HS-5 (cell line): ENCODE measurements around the gene GCH1.
"Not testable (repeated sequence)": the region's sequence is repeated elsewhere in the genome, so short reads cannot be mapped to it uniquely, and the experiment has no call there.

Experiments
- DNase-seq: peaks from one replicate; pipeline ENCODE4 v3.0.0-alpha.2; 2012; ENCODE audit warnings: low read depth

Gene GCH1

GRCh38 chr14:54902521-54903420 lies at the start of gene GCH1:
Gene GCH1, minus strand, starts transcription at chr14:54902826. Its CDS starts 163 bp downstream, at chr14:54902663.
- DNase-seq: no peak

- no peak for DNase-seq
Measured at GRCh38 chr14:54947230-54947629, 44.6 kb upstream of the GCH1 start.

DNA sequence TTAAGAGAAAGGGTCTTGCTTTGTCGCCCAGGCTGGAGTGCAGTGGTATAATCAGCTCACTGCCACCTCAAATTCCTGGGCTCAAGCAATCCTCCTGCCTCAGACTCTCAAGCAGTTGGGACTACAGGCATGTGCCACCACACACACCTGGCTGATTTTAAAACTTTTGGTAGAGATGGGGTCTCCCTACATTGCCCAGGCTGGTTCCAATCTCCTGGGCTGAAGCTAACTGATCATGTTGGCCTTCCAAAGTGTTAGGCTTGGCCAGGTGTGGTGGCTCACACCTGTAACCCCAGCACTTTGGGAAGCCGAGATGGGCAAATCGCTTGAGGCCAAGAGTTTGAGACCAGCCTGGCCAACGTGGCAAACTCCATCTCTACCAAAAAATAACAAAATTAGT lies 43.9 kb upstream of the GCH1 start:
- DNase-seq: no peak

GRCh38 chr14:54944737-54945391 lies 42.2 kb upstream of the GCH1 start:
- DNase-seq: no peak

DNA sequence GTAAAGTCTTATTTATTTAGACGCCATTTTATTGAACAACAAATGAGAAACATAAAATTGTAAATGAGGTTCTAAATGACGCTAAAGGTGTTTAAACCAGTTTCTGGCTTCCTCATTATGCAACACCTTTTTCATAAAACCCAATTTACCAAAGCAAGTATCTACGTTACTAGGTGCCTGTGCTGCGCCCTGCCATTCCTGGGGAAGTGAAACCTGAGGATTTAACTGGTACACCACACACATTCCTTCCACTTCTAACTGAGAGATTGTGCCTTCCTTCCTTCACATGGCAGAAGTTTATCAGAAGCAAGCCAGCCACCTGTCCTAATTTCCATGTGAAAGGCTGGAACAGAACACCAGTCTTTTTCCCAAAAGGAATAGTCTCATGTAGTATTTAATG lies 40.3 kb upstream of the GCH1 start:
- DNase-seq: no peak

DNA sequence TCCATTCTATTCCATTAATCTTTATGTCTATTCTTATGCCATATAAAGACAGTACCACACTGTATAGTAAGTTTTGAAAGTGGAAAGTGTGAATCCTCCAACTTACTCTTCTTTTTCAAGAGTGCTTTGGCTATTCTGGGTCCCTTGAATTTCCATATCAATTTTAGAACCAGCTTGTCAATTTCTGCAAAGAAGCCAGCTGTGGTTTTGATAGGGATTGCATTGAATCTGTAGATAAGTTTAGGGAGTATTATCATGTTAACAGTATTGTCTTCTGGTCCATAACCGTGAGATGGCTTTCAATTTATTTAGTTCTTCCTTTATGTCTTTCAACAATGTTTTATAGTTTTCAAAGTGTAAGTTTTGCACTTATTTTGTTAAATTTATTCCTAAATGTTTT lies 34.2 kb upstream of the GCH1 start:
- no peak for DNase-seq

- DNase-seq: peak; percentile 29
Measured at GRCh38 chr14:54935958-54936357, 33.3 kb upstream of the GCH1 start.

GRCh38 chr14:54935100-54935499 lies 32.5 kb upstream of the GCH1 start:
- DNase-seq: no peak

DNA sequence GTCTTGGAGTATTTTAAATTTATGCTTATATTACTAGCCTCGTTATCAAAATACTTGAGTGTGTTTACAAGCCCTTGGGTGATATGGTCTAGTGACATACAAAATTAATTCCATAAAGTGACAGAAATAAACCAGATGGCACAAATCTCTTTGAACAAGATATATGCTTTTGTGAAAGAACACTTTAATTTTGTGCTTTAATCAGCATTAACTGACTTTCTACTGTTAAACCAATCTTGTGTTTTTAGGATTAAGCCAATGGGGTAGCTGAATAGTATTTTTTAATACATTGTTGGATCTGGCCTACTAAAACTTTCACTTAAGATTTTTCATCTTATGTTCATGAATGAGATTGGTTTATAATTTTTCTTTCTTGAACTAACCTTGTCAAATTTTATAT lies 30.4 kb upstream of the GCH1 start:
- DNase-seq: no peak

DNA sequence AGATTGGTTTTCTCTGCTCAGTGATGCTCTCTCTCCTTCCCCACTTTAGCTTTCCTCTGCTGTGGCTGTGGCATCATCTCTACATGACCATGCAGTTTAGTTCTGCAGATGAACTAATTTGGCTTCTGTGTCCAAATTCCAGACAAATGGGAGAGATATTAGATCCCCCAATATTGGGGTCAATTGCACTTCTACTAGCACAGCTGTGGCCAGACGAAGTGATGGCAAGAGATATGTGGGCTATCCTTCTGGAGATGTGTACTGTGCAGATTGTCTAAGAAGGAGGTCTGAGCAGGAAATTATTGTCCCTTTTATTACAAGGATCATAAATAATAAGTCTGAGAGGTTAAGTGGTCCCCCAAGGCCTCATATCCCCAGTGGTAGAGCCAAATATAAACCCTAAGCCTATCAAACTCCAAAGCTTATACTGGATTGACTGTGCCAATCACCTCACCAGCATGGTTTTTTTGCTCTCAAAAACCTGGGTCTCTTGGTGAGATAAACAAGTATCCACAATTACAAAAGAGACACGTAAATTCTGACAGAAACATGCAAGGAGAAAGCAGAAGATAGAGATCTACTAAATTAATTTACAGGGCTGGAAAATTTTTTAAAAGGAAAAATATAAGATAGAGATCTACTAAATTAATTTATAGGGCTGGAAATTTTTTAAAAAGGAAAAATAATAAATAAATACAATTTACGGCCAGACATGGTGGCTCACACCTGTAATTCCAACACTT lies 29.1 kb upstream of the GCH1 start:
- no peak for DNase-seq

DNA sequence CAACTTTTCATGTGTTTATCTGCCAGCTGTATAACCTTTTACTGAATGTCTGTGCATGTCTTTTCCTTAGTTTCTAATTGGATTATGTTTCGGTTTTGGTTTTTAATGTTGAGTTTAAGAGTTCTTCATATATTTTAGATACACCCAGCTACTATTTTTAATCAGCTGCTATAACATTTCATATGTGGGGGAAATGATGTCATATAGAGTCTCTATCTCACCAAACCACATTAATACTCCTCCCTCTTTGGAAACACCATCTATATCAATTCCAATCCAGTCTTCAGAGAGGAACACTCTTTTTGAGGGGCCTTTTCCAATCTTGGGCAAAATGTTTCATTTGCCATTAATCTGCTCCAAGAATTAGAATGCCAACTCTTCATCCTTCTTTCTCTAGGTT lies 28.5 kb upstream of the GCH1 start:
- DNase-seq: no peak

GRCh38 chr14:54929556-54929955 lies 26.9 kb upstream of the GCH1 start:
- DNase-seq: no peak

DNA sequence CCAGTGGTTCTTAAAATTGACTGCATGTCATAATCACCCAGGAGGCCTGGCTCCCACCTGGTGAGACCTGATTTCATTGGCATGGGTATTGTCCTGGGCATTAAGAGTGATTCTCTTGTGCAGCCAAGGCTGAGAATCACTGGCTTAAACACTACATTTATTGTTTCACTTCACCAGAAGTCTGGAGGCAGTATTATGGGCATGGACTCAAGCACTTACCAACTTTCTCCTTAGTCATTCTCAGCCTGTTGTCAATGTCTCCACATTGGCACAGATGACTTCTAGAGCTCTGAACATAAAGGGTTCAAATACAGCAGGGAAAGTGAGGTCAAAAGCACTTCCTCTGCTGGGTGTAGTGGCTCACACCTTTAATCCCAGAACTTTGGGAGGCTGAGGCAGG lies 25.6 kb upstream of the GCH1 start:
- DNase-seq: no peak

- DNase-seq: no peak
Measured at GRCh38 chr14:54927551-54927950, 24.9 kb upstream of the GCH1 start.

GRCh38 chr14:54926570-54926969 lies 23.9 kb upstream of the GCH1 start:
- not testable (repeated sequence) for DNase-seq

GRCh38 chr14:54922598-54922997 lies 20.0 kb upstream of the GCH1 start:
- DNase-seq: no peak

DNA sequence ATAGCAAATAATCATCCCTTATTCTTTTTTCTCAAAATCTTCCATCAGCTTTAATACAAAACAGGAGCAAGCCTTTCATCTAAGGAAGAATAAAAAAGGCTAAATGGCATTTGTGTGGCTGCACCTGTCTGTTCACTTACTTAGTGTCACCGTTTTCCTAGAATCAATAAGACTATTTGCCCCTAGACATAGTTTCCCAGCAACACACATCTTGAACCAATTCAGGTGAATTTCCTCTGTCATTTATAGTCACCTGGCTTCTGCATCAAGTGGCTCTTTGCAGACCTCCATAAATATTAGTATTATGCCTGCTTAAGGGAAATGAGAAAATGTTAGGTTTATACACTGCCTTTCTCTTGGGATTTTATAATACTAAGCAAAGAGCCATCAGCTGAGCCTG lies 17.4 kb upstream of the GCH1 start:
- no peak for DNase-seq

DNA sequence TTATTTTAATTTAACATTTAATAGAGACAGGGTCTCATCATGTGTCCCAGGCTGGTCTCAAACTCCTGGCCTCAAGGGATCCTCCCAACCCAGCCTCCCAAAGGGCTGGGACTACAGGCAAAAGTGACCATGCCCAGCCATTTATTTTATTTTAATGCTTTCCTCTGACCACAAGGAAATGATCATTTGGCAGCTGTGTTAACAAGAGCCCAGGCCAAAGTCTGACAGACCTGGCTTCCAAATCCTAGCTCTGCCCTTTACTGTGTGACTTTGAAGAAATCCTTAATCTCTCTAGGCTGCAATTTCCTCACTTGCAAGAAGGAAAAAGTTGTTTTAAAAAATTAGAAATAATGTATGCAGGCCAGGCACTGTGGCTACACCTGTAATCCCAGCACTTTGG lies 16.7 kb upstream of the GCH1 start:
- no peak for DNase-seq

DNA sequence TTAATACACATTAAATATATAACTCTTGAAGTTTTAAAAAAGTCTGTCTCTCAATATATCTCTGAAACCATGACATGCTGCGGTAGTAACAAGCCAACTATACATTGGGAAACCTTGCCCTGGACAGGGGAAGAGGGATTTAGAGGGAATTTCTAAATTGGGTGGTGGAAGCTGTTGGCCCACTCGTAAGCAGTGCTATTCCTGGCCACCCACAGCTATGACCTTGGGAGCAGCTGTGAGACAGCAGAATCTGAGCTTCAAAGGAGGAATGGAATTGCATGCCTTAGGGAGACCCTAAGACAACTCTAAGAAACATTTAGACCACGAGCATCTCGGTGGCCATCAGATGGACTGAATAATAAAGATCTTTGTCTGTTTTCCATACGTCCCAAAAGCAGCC lies 15.8 kb upstream of the GCH1 start:
- no peak for DNase-seq

- DNase-seq: no peak
Measured at GRCh38 chr14:54916101-54916500, 13.5 kb upstream of the GCH1 start.

DNA sequence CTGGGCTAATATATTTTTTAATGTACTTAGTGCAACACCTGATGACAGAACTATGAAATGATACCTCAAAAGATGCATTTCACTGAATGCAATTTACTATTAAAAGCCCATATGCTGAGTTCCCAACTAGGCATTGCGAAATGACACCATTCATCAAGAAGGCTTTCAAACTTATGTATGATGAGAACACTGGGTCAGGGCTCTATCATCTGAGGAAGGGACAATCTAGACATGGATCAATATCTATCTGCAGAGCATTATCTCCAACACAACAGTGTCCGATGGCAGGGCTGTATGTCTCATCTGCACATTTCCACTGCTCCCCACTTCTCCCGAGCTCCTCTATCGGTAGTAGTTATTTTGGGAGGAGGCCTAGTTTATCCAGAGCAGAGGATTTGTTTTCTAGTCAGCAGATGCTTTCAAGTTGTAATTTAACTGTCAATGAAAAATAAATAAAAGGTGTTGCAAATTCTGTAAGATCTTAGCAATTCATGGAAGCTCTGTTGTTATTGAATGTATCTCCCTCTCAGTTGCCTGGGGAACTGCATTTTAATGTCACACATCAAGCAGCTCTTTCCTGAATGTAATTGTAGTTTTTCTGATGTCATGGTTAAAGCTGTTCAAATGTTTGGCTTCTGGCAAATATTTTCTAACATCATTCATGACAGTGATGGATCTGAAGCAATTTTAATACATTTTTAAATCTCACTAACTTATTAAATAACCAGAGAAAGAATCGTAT lies 7.4 kb upstream of the GCH1 start:
- DNase-seq: no peak

DNA sequence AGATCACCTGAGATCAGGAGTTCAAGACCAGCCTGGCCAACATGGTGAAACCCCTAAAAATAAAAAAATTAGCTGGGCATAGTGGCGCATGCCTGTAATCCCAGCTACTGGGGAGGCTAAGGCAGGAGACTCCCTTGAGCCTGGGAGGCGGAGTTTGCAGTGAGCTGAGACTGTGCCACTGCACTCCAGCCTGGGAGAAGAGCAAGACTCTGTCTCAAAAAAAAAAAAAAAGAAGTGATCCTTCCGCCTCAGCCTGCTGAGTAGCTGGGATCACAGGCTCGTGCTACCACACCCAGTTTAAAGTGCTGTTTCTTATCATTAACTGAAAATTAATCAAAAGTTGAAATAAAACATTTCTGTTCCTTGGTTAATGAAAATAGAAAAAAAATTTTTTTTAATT lies 6.3 kb upstream of the GCH1 start:
- DNase-seq: not testable (repeated sequence)
